H9 (cell line): ENCODE results near the gene MSI2. TPM values are rescaled to one million over a fixed set of nuclear protein-coding genes. Genes with fewer than 3 reads are reported as not detected.

Experiments used
- DNase-seq: peaks from one replicate; pipeline ENCODE4 v3.0.0-alpha.2; 2017
- H2AFZ ChIP-seq: one replicate; pipeline ENCODE4 v1.6.1; 2013; ENCODE audit warnings: mild to moderate bottlenecking, low read length, control low read depth, moderate library complexity
- H2AK5ac ChIP-seq: 2 replicates; pipeline ENCODE4 v1.6.1; 2013; ENCODE audit warnings: low read length, control low read depth, mixed read lengths; ENCODE audit not compliant: insufficient read length
- H2BK120ac ChIP-seq: one replicate; pipeline ENCODE4 v1.6.1; 2013; ENCODE audit warnings: low read depth, mild to moderate bottlenecking, low read length, control low read depth, inconsistent platforms; ENCODE audit not compliant: poor library complexity, severe bottlenecking
- H2BK12ac ChIP-seq: 2 replicates; pipeline ENCODE4 v1.6.1; 2013; ENCODE audit warnings: low read length, control low read depth, mixed read lengths, low read depth; ENCODE audit not compliant: insufficient read length
- H2BK15ac ChIP-seq: 2 replicates; pipeline ENCODE4 v1.6.1; 2013; ENCODE audit warnings: low read depth, low read length, control low read depth
- H2BK20ac ChIP-seq: one replicate; pipeline ENCODE4 v1.6.1; 2013; ENCODE audit warnings: low read depth, mild to moderate bottlenecking, low read length, control low read depth, inconsistent platforms; ENCODE audit not compliant: poor library complexity, severe bottlenecking
- H2BK5ac ChIP-seq: 2 replicates; pipeline ENCODE4 v1.6.1; 2013; ENCODE audit warnings: low read length, control low read depth, mixed read lengths; ENCODE audit not compliant: insufficient read length
- H3K14ac ChIP-seq: 2 replicates; pipeline ENCODE4 v1.6.1; 2013; ENCODE audit warnings: low read length, control low read depth; ENCODE audit not compliant: insufficient read depth
- H3K18ac ChIP-seq: 2 replicates; pipeline ENCODE4 v1.6.1; 2013; ENCODE audit warnings: low read depth, mild to moderate bottlenecking, mixed read lengths, low read length, control low read depth; ENCODE audit not compliant: insufficient read length
- H3K23ac ChIP-seq: 2 replicates; pipeline ENCODE4 v1.6.1; 2013; ENCODE audit warnings: low read length, control low read depth, mixed read lengths, low read depth; ENCODE audit not compliant: insufficient read length
- H3K23me2 ChIP-seq: 2 replicates; pipeline ENCODE4 v1.6.1; 2013; ENCODE audit warnings: low read depth, mild to moderate bottlenecking, mixed read lengths, low read length, control low read depth; ENCODE audit not compliant: insufficient read length, poor library complexity, severe bottlenecking
- H3K27ac ChIP-seq: 2 replicates; pipeline ENCODE4 v1.5.1; 2013; ENCODE audit warnings: low read length, control low read depth, mixed read lengths, low read depth; ENCODE audit not compliant: insufficient read length
- H3K27me3 ChIP-seq: 2 replicates; pipeline ENCODE4 v1.6.1; 2013; ENCODE audit warnings: low read length, control low read depth, inconsistent platforms; ENCODE audit not compliant: insufficient read depth
- H3K4ac ChIP-seq: 2 replicates; pipeline ENCODE4 v1.6.1; 2013; ENCODE audit warnings: low read depth, mild to moderate bottlenecking, control low read depth, inconsistent platforms, low read length, moderate library complexity
- H3K4me1 ChIP-seq: 2 replicates; pipeline ENCODE4 v1.6.1; 2013; ENCODE audit warnings: low read length, control low read depth, inconsistent platforms; ENCODE audit not compliant: insufficient read depth
- H3K4me2 ChIP-seq: 2 replicates; pipeline ENCODE4 v1.6.1; 2013; ENCODE audit warnings: low read length, control low read depth, mixed read lengths; ENCODE audit not compliant: insufficient read length, insufficient read depth
- H3K56ac ChIP-seq: 2 replicates; pipeline ENCODE4 v1.6.1; 2013; ENCODE audit warnings: low read depth, mild to moderate bottlenecking, mixed read lengths, low read length, control low read depth; ENCODE audit not compliant: insufficient read length
- H3K79me1 ChIP-seq: 2 replicates; pipeline ENCODE4 v1.6.1; 2013; ENCODE audit warnings: low read depth, mild to moderate bottlenecking, moderate library complexity, low read length, control low read depth, inconsistent platforms; ENCODE audit not compliant: insufficient read depth, poor library complexity, severe bottlenecking
- H3K79me2 ChIP-seq: 2 replicates; pipeline ENCODE4 v1.6.1; 2013; ENCODE audit warnings: low read length, control low read depth, inconsistent platforms; ENCODE audit not compliant: insufficient read depth
- H3K9ac ChIP-seq: 2 replicates; pipeline ENCODE4 v1.6.1; 2013; ENCODE audit warnings: low read length, control low read depth, mixed read lengths; ENCODE audit not compliant: insufficient read length; ENCODE audit errors: extremely low read depth
- H3K9me3 ChIP-seq: one replicate; pipeline ENCODE4 v1.6.1; 2013; ENCODE audit warnings: low read depth, low read length, inconsistent platforms; ENCODE audit not compliant: control insufficient read depth
- H3T11ph ChIP-seq: one replicate; pipeline ENCODE4 v1.6.1; 2013; ENCODE audit warnings: mild to moderate bottlenecking, low read length, control low read depth, inconsistent platforms
- H4K20me1 ChIP-seq: one replicate; pipeline ENCODE4 v1.6.1; 2013; ENCODE audit not compliant: control insufficient read depth, insufficient read length, insufficient read depth
- H4K5ac ChIP-seq: 2 replicates; pipeline ENCODE4 v1.6.1; 2013; ENCODE audit warnings: low read depth, mild to moderate bottlenecking, mixed read lengths, low read length, control low read depth; ENCODE audit not compliant: insufficient read length
- H4K8ac ChIP-seq: replicated peaks from 2 replicates; pipeline ENCODE4 v1.6.1; 2013; ENCODE audit warnings: low read length, control low read depth, mixed read lengths, low read depth; ENCODE audit not compliant: insufficient read length
- H4K91ac ChIP-seq: 2 replicates; pipeline ENCODE4 v1.6.1; 2013; ENCODE audit warnings: low read depth, mild to moderate bottlenecking, moderate library complexity, mixed read lengths, low read length, control low read depth; ENCODE audit not compliant: insufficient read length
- H3K27ac Mint-ChIP-seq, 3 experiments: 2 replicates in 2 of 3; 3 replicates in 1 of 3; pipeline ENCODE4 v1.8.0; 2020 to 2021; ENCODE audit warnings: mixed read lengths in 3 of 3, mild to moderate bottlenecking in 1 of 3, moderate library complexity in 1 of 3
- H3K27me3 Mint-ChIP-seq: 2 replicates; pipeline ENCODE4 v1.8.0; 2021; ENCODE audit warnings: low read depth, mild to moderate bottlenecking, moderate library complexity, mixed read lengths
- H3K36me3 Mint-ChIP-seq, 3 experiments: 2 replicates in 2 of 3; 3 replicates in 1 of 3; pipeline ENCODE4 v1.8.0; 2020 to 2021; ENCODE audit warnings: low read depth in 3 of 3, mixed read lengths in 3 of 3; ENCODE audit not compliant: insufficient read depth in 1 of 3
- H3K4me1 Mint-ChIP-seq, 2 experiments: 2 replicates each; pipeline ENCODE4 v1.8.0; 2020; ENCODE audit warnings: mixed read lengths in 2 of 2
- H3K4me3 Mint-ChIP-seq, 2 experiments: 2 replicates in 1 of 2; 3 replicates in 1 of 2; pipeline ENCODE4 v1.8.0; 2020 to 2021; ENCODE audit warnings: mild to moderate bottlenecking in 2 of 2, mixed read lengths in 2 of 2, moderate library complexity in 1 of 2
- H3K9me3 Mint-ChIP-seq, 2 experiments: 2 replicates in 1 of 2; 3 replicates in 1 of 2; pipeline ENCODE4 v1.8.0; 2020; ENCODE audit warnings: mild to moderate bottlenecking in 2 of 2, mixed read lengths in 2 of 2, moderate library complexity in 1 of 2
- WGBS: extraction: QIAGEN DNeasy Blood & Tissue Kit; methylation state at CpG from one replicate; pipeline ENCODE4 v1.1.7; 2013; ENCODE audit warnings: missing lambda C conversion rate, low lambda C conversion rate, mixed read lengths; ENCODE audit not compliant: insufficient read length; ENCODE audit errors: extremely low coverage; 5-methylcytosine and 5-hydroxymethylcytosine counted together
- total RNA-seq: library from RNA; stranded (reverse); gene quantifications from 2 replicates; pipeline ENCODE4 v1.2.1, GENCODE V29; 2021
- TF ChIP-seq, protein P1 (sequence below): fragments of 200-600 bp; sonication (generic); conservative IDR thresholded peaks from 3 replicates; pipeline ENCODE4 v1.8.0; 2021; ENCODE audit warnings: antibody characterized with exemption, mild to moderate bottlenecking

The MSI2 gene
- total RNA-seq, 1 experiment from 2014 or later = 98.5 TPM

DNA sequence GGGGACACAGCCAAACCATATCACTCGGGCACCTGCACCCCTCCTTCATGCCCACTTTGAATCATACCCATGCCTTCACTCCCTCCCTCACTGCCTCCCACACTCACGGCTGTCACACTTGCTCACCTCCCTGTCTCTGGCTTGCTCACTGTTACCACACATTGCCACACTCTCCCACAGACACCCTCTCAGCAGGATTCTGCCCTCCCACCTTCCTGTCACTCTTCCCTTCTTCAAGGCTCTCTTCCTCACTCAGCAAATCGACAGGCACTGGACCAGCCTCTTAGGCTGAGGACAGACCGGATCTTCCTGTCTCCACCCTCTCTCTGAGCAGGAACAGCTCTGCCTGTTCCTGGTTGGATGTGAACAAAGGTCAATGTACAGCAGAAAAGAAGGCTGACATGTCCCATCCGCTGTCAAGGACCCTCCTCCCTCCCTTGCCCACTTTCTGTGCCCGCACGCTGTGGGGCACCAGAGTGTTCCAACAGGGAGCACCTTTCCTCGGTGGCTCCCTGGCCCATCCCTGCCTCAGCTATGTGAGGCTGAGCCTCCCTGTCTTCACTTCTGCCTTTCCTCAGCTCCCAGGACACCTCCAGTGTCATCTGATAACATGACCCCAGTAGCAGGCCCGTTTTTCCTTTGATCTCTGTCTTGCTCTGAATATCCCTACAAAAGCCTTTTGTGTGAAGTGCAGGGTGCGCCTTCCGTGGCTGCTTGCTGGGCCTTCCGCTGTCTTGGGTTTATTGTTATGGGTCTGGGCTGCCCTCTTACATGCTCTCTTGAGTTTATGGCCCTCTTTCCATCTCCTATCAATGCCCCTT lies 441.8 kb downstream of the MSI2 start:
- H3K14ac ChIP-seq = no peak overlapping the region
- H3K23me2 ChIP-seq = no peaks in the 10 kb centered on the region
- no peak overlapping the region for H3K27ac ChIP-seq
- no peak overlapping the region for H3K18ac ChIP-seq
- Mint-ChIP-seq H3K4me3 (no peak overlapping the region), H3K27me3 (peaks cover 3% of the 10 kb centered on the region; the same call in 1 of the 2 replicates), H3K27ac (no peak overlapping the region), H3K4me1 (peaks cover 8 to 9% of the 10 kb centered on the region in 2 experiments), H3K9me3 (peaks cover 8 to 13% of the 10 kb centered on the region in 2 experiments), H3K36me3 (peaks cover 0 to 14% (median 5%) of the 10 kb centered on the region in 3 experiments; a peak in 5 of 7 replicates)
- no peaks in the 10 kb centered on the region for H3K79me2 ChIP-seq
- H4K20me1 ChIP-seq = no peaks in the 10 kb centered on the region
- no peak overlapping the region for H3T11ph ChIP-seq
- H2BK12ac ChIP-seq = no peak overlapping the region
- H3K9me3 ChIP-seq = no peaks in the 10 kb centered on the region
- H2BK5ac ChIP-seq = no peak overlapping the region
- no peaks in the 10 kb centered on the region for H3K27me3 ChIP-seq
- H4K8ac ChIP-seq = no peak overlapping the region
- H3K9ac ChIP-seq = no peak overlapping the region
- no peak overlapping the region for H4K5ac ChIP-seq
- no peak for DNase-seq
- no peak overlapping the region for H2AK5ac ChIP-seq
- WGBS = no CpG with 5 or more reads among the region's 12 CpGs
- no peaks in the 10 kb centered on the region for H3K79me1 ChIP-seq
- H2BK120ac ChIP-seq = no peak overlapping the region
- H2AFZ ChIP-seq = no peak overlapping the region
- H4K91ac ChIP-seq = no peak overlapping the region
- H3K4ac ChIP-seq = no peak overlapping the region
- no peak overlapping the region for H2BK15ac ChIP-seq
- no peaks in the 10 kb centered on the region for H3K4me1 ChIP-seq
- no peak overlapping the region for H3K4me2 ChIP-seq
- no peak overlapping the region for H3K56ac ChIP-seq
- TF ChIP-seq, protein P1, sequence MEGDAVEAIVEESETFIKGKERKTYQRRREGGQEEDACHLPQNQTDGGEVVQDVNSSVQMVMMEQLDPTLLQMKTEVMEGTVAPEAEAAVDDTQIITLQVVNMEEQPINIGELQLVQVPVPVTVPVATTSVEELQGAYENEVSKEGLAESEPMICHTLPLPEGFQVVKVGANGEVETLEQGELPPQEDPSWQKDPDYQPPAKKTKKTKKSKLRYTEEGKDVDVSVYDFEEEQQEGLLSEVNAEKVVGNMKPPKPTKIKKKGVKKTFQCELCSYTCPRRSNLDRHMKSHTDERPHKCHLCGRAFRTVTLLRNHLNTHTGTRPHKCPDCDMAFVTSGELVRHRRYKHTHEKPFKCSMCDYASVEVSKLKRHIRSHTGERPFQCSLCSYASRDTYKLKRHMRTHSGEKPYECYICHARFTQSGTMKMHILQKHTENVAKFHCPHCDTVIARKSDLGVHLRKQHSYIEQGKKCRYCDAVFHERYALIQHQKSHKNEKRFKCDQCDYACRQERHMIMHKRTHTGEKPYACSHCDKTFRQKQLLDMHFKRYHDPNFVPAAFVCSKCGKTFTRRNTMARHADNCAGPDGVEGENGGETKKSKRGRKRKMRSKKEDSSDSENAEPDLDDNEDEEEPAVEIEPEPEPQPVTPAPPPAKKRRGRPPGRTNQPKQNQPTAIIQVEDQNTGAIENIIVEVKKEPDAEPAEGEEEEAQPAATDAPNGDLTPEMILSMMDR = no peak
- no peak overlapping the region for H3K23ac ChIP-seq
- no peak overlapping the region for H2BK20ac ChIP-seq
